Astrocyte (in vitro differentiated cells and primary cell): ENCODE data around the gene PLEKHG4B. TPM values are rescaled to one million over a fixed set of nuclear protein-coding genes. Genes with fewer than 3 reads are reported as not detected.
"Not testable (repeated sequence)": the region's sequence is repeated elsewhere in the genome, so short reads cannot be mapped to it uniquely, and the experiment has no call there.

Experiments
- DNase-seq: peaks from one replicate; pipeline ENCODE4 v3.0.0-alpha.2; 2010; ENCODE audit warnings: low read depth
- FAIRE-seq: peaks from 2 replicates; lab custom pipeline; 2011; peaks lifted over from hg19 to GRCh38; lab: Jason Lieb, UNC
- H2AFZ ChIP-seq: 2 replicates; pipeline ENCODE4 v1.6.0; 2012; ENCODE audit warnings: low read depth, low read length, inconsistent platforms
- H3K27ac ChIP-seq: 2 replicates; pipeline ENCODE4 v1.5.1; 2011; ENCODE audit warnings: low read depth, low read length, inconsistent platforms
- H3K27me3 ChIP-seq: 2 replicates; pipeline ENCODE4 v1.6.0; 2011; ENCODE audit warnings: low read length, inconsistent platforms; ENCODE audit not compliant: insufficient read depth
- H3K36me3 ChIP-seq: 2 replicates; pipeline ENCODE4 v1.5.1; 2011; ENCODE audit warnings: low read length, inconsistent platforms; ENCODE audit not compliant: insufficient read depth
- H3K4me1 ChIP-seq: 2 replicates; pipeline ENCODE4 v1.5.1; 2011; ENCODE audit warnings: low read length, inconsistent platforms; ENCODE audit not compliant: insufficient read depth
- H3K4me2 ChIP-seq: 2 replicates; pipeline ENCODE4 v1.6.0; 2012; ENCODE audit warnings: low read length, inconsistent platforms
- H3K4me3 ChIP-seq: 2 replicates; pipeline ENCODE4 v1.5.1; 2011; ENCODE audit warnings: low read depth, mild to moderate bottlenecking, low read length, inconsistent platforms; ENCODE audit not compliant: insufficient read depth
- H3K79me2 ChIP-seq: 2 replicates; pipeline ENCODE4 v1.6.0; 2012; ENCODE audit warnings: mild to moderate bottlenecking, low read length, inconsistent platforms; ENCODE audit not compliant: insufficient read depth
- H3K9ac ChIP-seq: 2 replicates; pipeline ENCODE4 v1.6.0; 2012; ENCODE audit warnings: mild to moderate bottlenecking, low read length, inconsistent platforms
- H3K9me3 ChIP-seq: 2 replicates; pipeline ENCODE4 v1.5.1; 2012; ENCODE audit warnings: low read depth, mild to moderate bottlenecking, low read length, inconsistent platforms; ENCODE audit not compliant: insufficient read depth
- H4K20me1 ChIP-seq: 2 replicates; pipeline ENCODE4 v1.6.0; 2012; ENCODE audit warnings: low read length, inconsistent platforms; ENCODE audit not compliant: insufficient read depth
- H3K27ac Mint-ChIP-seq: one replicate; pipeline ENCODE4 v1.8.0; 2021; ENCODE audit warnings: mild to moderate bottlenecking, mixed read lengths; ENCODE audit not compliant: unreplicated experiment
- H3K27me3 Mint-ChIP-seq: one replicate; pipeline ENCODE4 v1.8.0; 2021; ENCODE audit warnings: low read depth, mixed read lengths; ENCODE audit not compliant: unreplicated experiment
- H3K36me3 Mint-ChIP-seq: one replicate; pipeline ENCODE4 v1.8.0; 2021; ENCODE audit warnings: low read depth, mixed read lengths; ENCODE audit not compliant: unreplicated experiment
- H3K4me1 Mint-ChIP-seq: one replicate; pipeline ENCODE4 v1.8.0; 2021; ENCODE audit warnings: low read depth, mixed read lengths; ENCODE audit not compliant: unreplicated experiment
- H3K4me3 Mint-ChIP-seq: one replicate; pipeline ENCODE4 v1.8.0; 2021; ENCODE audit warnings: mild to moderate bottlenecking, moderate library complexity, mixed read lengths; ENCODE audit not compliant: unreplicated experiment
- H3K9me3 Mint-ChIP-seq: one replicate; pipeline ENCODE4 v1.8.0; 2021; ENCODE audit warnings: mild to moderate bottlenecking, mixed read lengths; ENCODE audit not compliant: unreplicated experiment
- EZH2 ChIP-seq: IDR thresholded peaks from 2 replicates; pipeline ENCODE4 v1.6.1; 2012; ENCODE audit warnings: mild to moderate bottlenecking, low read length, inconsistent platforms; ENCODE audit not compliant: insufficient read depth
- total RNA-seq: library from RNA; stranded (reverse); gene quantifications from 2 replicates; pipeline ENCODE4 v1.2.1, GENCODE V29; 2021
- TF ChIP-seq, protein P1 (sequence below): IDR thresholded peaks from 2 replicates; pipeline ENCODE4 v1.5.1; 2011; ENCODE audit warnings: low read depth, mild to moderate bottlenecking, inconsistent platforms, low read length, moderate library complexity; ENCODE audit not compliant: insufficient read depth

Gene PLEKHG4B
- total RNA-seq, 1 donor from 2014 or later = 8.1 TPM

DNA sequence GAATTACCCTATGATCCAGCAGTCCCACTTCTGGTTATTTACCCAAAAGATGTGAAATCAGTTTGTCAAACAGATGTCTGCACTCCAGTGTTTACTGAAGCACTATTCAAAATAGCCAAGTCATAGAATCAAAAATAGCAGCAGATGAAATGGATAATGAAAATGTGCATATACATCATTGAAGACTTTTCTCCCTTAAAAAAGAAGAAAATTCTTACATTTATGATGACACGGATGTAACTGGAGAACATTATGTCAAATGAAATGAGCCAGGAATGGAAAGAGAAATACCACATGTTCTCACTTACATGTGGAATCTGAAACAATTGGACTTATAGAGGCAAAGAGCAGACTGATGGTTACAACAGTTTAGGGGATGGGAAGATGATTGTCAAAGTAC, 21.5 kb upstream of the PLEKHG4B start:
- Mint-ChIP-seq H3K9me3 (peaks cover 11% of the 10 kb centered on the region), H3K4me3 (no peak overlapping the region), H3K36me3 (no peaks in the 10 kb centered on the region), H3K27me3 (peaks cover 21% of the 10 kb centered on the region), H3K27ac (no peak overlapping the region), H3K4me1 (peaks cover 7% of the 10 kb centered on the region)
- no peak overlapping the region for H3K4me3 ChIP-seq
- no peaks in the 10 kb centered on the region for H3K79me2 ChIP-seq
- no peak overlapping the region for H2AFZ ChIP-seq
- no peak overlapping the region for H3K9ac ChIP-seq
- no peaks in the 10 kb centered on the region for H3K36me3 ChIP-seq
- FAIRE-seq (no peak), DNase-seq (no peak)
- TF ChIP-seq EZH2 = no peak
- TF ChIP-seq, protein P1, sequence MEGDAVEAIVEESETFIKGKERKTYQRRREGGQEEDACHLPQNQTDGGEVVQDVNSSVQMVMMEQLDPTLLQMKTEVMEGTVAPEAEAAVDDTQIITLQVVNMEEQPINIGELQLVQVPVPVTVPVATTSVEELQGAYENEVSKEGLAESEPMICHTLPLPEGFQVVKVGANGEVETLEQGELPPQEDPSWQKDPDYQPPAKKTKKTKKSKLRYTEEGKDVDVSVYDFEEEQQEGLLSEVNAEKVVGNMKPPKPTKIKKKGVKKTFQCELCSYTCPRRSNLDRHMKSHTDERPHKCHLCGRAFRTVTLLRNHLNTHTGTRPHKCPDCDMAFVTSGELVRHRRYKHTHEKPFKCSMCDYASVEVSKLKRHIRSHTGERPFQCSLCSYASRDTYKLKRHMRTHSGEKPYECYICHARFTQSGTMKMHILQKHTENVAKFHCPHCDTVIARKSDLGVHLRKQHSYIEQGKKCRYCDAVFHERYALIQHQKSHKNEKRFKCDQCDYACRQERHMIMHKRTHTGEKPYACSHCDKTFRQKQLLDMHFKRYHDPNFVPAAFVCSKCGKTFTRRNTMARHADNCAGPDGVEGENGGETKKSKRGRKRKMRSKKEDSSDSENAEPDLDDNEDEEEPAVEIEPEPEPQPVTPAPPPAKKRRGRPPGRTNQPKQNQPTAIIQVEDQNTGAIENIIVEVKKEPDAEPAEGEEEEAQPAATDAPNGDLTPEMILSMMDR = no peak
- no peak overlapping the region for H3K4me2 ChIP-seq
- H3K27ac ChIP-seq = no peak overlapping the region
- peaks cover under 1% of the 10 kb centered on the region for H3K27me3 ChIP-seq
- H3K4me1 ChIP-seq = no peaks in the 10 kb centered on the region
- no peaks in the 10 kb centered on the region for H4K20me1 ChIP-seq
- no peaks in the 10 kb centered on the region for H3K9me3 ChIP-seq

DNA sequence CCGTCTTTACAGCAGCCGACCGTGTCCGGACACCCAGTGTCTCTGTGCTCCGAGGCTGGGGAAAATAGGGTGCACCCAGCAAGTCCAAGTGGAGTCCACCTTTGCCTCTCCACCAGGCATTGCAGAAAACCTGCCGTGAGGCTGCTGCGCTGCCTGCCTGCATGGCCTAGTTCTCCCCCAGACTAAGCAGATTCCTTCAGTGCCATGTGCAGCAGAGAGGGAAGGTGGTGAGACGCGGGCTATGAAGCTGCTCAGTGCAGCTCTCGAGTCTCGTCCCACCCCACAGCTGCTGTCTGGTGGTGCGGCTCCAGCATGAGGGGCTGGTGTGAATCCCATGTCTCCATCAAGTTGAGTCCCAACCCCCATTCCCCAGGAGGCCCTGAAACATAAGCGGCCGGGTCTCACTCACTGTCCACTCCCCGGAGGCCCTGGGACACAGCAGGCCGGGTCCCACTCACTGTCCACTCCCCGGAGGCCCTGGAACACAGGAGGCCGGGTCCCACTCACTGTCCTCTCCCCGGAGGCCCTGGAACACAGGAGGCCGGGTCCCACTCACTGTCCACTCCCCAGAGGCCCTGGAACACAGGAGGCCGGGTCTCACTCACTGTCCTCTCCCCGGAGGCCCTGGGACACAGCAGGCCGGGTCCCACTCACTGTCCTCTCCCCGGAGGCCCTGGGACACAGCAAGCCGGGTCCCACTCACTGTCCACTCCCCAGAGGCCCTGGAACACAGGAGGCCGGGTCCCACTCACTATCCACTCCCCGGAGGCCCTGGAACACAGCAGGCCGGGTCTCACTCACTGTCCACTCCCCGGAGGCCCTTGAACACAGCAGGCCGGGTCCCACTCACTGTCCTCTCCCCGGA, 19.4 kb upstream of the PLEKHG4B start:
- not testable (repeated sequence) for H3K4me1 ChIP-seq, H3K9ac ChIP-seq, DNase-seq, H3K4me3 ChIP-seq, H3K27me3 ChIP-seq, H3K4me2 ChIP-seq, H3K27ac Mint-ChIP-seq, H2AFZ ChIP-seq, FAIRE-seq, H4K20me1 ChIP-seq, H3K36me3 ChIP-seq, H3K9me3 Mint-ChIP-seq, H3K9me3 ChIP-seq, H3K27ac ChIP-seq, H3K79me2 ChIP-seq, H3K4me3 Mint-ChIP-seq, H3K36me3 Mint-ChIP-seq
- Mint-ChIP-seq H3K27me3 (peaks cover 37% of the 10 kb centered on the region), H3K4me1 (peaks cover 14% of the 10 kb centered on the region)

DNA sequence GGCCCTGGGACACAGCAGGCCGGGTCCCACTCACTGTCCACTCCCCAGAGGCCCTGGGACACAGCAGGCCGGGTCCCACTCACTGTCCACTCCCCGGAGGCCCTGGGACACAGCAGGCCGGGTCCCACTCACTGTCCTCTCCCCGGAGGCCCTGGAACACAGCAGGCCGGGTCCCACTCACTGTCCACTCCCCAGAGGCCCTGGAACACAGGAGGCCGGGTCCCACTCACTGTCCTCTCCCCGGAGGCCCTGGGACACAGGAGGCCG, 18.9 kb upstream of the PLEKHG4B start:
- not testable (repeated sequence) for FAIRE-seq, DNase-seq, H3K4me1 ChIP-seq, H3K36me3 ChIP-seq, H3K9me3 ChIP-seq, H3K4me3 Mint-ChIP-seq, H3K27me3 ChIP-seq, H3K79me2 ChIP-seq, H3K9ac ChIP-seq, H3K27ac Mint-ChIP-seq, H2AFZ ChIP-seq, H4K20me1 ChIP-seq, H3K27ac ChIP-seq, H3K4me2 ChIP-seq, H3K36me3 Mint-ChIP-seq, H3K4me3 ChIP-seq, H3K9me3 Mint-ChIP-seq
- peaks cover 17% of the 10 kb centered on the region for H3K4me1 Mint-ChIP-seq
- peaks cover 39% of the 10 kb centered on the region for H3K27me3 Mint-ChIP-seq
